ENCODE results near the gene TEDC2.

The TEDC2 gene

GRCh38 chr16:2466667-2467527 is 7.0 kb downstream of the TEDC2 start:
- no peak for DNase-seq

GRCh38 chr16:2467528-2468232 is 7.8 kb downstream of the TEDC2 start:
- no peak for DNase-seq

- DNase-seq: no peak
Measured at GRCh38 chr16:2468233-2468724, 8.4 kb downstream of the TEDC2 start.

GRCh38 chr16:2468725-2469398 is 9.0 kb downstream of the TEDC2 start:
- DNase-seq: no peak

- no peak for DNase-seq
Measured at GRCh38 chr16:2469399-2470233, 9.7 kb downstream of the TEDC2 start.

GRCh38 chr16:2470234-2470601 is 10.3 kb downstream of the TEDC2 start:
- DNase-seq: no peak

GRCh38 chr16:2470603-2471015 is 10.7 kb downstream of the TEDC2 start:
- DNase-seq: no peak

GRCh38 chr16:2471016-2471652 is 11.2 kb downstream of the TEDC2 start, which contains the start of gene NTN3:
TSS of gene NTN3 (plus strand) at chr16:2471297. CDS start at chr16:2471702, 405 bp downstream.
- no peak for DNase-seq

- no peak for DNase-seq
Measured at GRCh38 chr16:2471653-2472487, 12.0 kb downstream of the TEDC2 start.

GRCh38 chr16:2472488-2472864 is 12.6 kb downstream of the TEDC2 start:
- DNase-seq: no peak

- no peak for DNase-seq
Measured at GRCh38 chr16:2472885-2473445, 13.1 kb downstream of the TEDC2 start.

GRCh38 chr16:2473446-2473926 is 13.6 kb downstream of the TEDC2 start:
- no peak for DNase-seq

- DNase-seq: peak; percentile 36
Measured at GRCh38 chr16:2473999-2474876, 14.3 kb downstream of the TEDC2 start.

- peak; percentile 76 for DNase-seq
Measured at GRCh38 chr16:2474877-2475412, 15.0 kb downstream of the TEDC2 start, which contains the start of gene TBC1D24. TSS of gene TBC1D24 (plus strand) at chr16:2475127. CDS start at chr16:2496149, 21,022 bp downstream.

- DNase-seq: no peak
Measured at GRCh38 chr16:2475413-2476344, 15.8 kb downstream of the TEDC2 start.

- no peak for DNase-seq
Measured at GRCh38 chr16:2476345-2476720, 16.4 kb downstream of the TEDC2 start.

- DNase-seq: no peak
Measured at GRCh38 chr16:2476741-2477140, 16.8 kb downstream of the TEDC2 start.

- DNase-seq: no peak
Measured at GRCh38 chr16:2477327-2477726, 17.4 kb downstream of the TEDC2 start.
